GM18520 (cell line): ENCODE results near the gene GOLGB1.
"Not testable (repeated sequence)": the region's sequence is repeated elsewhere in the genome, so short reads cannot be mapped to it uniquely, and the experiment has no call there.

Source experiments
- ATAC-seq: cut with Tn5 transposase; IDR thresholded peaks from one replicate; pipeline ENCODE4 v1.9.1; 2021; ENCODE audit not compliant: unreplicated experiment

The GOLGB1 gene, protein sequence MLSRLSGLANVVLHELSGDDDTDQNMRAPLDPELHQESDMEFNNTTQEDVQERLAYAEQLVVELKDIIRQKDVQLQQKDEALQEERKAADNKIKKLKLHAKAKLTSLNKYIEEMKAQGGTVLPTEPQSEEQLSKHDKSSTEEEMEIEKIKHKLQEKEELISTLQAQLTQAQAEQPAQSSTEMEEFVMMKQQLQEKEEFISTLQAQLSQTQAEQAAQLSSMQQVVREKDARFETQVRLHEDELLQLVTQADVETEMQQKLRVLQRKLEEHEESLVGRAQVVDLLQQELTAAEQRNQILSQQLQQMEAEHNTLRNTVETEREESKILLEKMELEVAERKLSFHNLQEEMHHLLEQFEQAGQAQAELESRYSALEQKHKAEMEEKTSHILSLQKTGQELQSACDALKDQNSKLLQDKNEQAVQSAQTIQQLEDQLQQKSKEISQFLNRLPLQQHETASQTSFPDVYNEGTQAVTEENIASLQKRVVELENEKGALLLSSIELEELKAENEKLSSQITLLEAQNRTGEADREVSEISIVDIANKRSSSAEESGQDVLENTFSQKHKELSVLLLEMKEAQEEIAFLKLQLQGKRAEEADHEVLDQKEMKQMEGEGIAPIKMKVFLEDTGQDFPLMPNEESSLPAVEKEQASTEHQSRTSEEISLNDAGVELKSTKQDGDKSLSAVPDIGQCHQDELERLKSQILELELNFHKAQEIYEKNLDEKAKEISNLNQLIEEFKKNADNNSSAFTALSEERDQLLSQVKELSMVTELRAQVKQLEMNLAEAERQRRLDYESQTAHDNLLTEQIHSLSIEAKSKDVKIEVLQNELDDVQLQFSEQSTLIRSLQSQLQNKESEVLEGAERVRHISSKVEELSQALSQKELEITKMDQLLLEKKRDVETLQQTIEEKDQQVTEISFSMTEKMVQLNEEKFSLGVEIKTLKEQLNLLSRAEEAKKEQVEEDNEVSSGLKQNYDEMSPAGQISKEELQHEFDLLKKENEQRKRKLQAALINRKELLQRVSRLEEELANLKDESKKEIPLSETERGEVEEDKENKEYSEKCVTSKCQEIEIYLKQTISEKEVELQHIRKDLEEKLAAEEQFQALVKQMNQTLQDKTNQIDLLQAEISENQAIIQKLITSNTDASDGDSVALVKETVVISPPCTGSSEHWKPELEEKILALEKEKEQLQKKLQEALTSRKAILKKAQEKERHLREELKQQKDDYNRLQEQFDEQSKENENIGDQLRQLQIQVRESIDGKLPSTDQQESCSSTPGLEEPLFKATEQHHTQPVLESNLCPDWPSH (N-terminal part only)

DNA sequence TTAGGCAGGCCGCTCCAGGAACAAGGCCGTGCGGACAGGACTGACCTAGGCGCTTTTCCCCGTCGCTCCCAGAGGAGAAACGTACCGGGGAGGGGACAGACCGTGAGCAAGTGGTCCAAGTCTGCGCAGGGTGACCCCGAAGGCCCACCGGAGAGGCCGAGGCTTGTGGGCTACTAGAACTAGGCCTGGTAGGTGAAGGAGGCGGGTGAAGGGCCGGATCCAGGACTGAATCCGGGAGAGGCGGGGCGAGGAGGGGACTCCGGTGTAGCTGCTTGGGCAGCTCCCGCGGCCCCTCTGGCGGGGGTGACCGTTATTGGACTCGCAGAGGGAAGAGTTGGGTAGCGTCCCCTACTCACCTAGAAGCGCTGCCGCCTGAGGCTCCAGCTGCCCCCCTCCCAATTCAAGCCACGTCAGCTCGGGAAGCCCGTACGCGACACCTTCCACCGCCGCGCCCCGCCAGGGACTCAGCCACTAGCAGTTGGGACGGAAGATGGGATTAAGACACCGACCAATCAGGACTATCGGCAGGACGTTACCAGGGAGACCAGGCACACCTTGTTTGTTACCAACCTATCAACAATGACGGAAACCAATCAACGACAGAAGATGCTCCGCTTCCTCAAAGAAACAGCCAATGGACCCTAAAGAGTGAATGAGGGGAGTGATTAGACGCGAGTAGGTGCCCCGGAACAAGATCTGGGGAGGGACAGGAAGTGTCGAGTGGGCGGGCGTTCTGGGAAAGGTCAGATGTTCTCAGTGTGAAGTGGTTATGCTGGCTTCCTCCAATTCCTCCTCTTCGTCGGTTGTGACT is at the start of gene GOLGB1:
GOLGB1 (minus strand) TSS at position 466 of the 811 bp plus-strand sequence. CDS start 18,770 bp downstream, outside the sequence.
- ATAC-seq = peak; percentile 99

DNA sequence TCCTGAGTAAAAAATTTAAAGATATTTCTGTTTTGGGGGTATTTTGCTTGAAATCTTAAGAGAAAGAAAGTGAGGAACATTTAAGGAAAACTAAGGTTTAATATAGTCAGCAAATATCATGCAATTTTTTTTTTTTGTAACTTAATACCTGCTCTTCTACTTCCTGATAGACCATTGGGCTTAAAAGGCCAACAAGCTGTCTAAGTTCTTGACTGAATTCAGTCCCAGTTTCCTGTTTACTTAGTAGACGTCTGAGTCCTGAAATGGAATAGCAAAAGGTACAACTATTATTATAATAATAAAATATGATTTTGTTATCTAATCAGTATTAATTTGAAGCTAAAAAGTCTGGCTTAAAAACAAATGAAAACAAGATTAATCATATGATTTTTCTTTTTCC is 47.4 kb upstream of the GOLGB1 start:
- ATAC-seq = no peak

- no peak for ATAC-seq
These were observed 44.9 kb upstream of the GOLGB1 start for GRCh38 chr3:121794264-121794983.

DNA sequence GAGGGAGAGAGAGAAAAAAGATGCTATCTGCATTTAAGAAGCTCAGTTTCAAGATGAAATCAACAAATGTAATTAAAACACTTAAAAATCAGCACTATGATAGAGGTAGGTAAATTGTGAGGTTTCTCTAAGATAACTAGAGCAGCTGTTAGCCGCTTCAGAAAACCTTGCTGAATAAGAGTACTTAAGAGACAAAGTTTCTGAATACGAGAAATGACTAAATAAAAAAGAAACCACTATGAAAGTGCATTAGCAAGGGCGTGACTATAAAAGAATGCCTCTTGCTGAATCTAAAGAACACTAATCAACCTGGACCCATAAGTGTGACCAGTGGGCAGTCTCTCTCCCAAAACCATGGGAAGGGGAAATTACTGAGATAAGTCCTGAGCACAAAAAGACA is 43.5 kb upstream of the GOLGB1 start:
- no peak for ATAC-seq

GRCh38 chr3:121786485-121786884 is 36.9 kb upstream of the GOLGB1 start:
- no peak for ATAC-seq

GRCh38 chr3:121782784-121783183 is 33.2 kb upstream of the GOLGB1 start:
- not testable (repeated sequence) for ATAC-seq

GRCh38 chr3:121781611-121782010 is 32.1 kb upstream of the GOLGB1 start:
- no peak for ATAC-seq

DNA sequence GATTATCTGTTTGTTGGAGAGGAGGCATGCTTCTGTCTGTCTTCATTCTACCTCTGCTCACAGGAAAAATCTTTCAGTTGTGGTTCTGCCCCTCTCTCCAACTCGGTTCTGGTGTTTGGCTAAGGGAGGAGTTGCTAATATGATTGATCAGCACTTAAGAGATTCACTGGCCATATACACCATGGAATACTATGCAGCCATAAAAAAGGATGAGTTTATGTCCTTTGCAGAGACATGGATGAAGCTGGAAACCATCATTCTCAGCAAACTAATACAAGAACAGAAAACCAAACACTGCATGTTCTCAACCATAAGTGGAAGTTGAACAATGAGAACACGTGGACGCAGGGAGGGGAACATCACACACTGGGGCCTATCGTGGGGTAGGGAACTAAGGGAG is 25.6 kb upstream of the GOLGB1 start:
- ATAC-seq = not testable (repeated sequence)

- no peak for ATAC-seq
These were observed 19.7 kb upstream of the GOLGB1 start for GRCh38 chr3:121769246-121769645.

DNA sequence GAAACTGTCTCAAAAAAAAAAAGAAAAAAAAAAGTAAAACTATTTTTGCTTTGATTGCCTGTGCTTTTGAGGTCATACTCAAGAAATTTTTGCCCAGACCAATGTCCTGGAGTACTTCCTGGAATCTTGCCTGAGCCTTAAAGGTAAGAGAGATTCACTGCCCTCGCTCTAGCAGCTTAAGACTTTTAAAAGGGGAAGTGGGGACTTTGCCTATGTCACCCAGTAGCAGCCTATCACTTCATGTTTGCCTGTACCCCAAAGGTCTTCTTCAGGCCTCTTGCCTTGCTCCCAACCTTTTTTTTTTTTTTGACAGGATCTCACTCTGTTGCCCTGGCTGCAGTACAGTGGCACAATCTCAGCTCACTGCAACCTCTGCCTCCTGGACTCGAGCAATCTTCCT is 18.9 kb upstream of the GOLGB1 start:
- ATAC-seq = no peak

DNA sequence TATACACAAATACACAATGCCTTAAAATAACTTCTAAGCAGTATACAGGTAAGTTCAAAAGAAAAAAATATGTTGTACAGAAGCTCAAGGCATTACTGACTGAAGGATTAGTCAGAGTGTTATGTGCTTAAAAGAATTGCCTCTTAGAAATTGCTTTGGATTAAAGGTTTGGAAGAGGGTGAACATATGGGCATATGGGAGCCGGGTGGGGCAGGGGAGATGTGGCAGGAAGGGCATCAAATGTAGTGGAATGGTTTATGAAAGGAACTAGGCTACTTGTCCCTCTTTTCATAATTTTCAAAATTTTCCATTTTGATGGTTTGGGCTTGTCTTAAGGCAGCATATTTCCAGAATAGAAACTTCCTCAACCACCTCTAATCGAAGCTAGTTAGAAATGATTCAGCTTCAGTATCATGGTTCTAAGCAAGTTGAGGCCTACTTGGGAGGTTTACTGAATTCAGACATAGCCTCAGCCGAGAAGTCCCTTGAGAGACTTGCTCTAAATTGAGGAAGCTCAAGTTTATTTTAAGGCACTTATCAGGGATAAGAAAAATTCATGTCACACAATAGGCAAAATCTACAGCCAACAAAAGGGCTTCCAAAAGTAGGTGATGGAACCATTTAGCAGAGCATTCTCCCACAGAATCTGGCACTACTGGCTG is 10.1 kb upstream of the GOLGB1 start:
- no peak for ATAC-seq

DNA sequence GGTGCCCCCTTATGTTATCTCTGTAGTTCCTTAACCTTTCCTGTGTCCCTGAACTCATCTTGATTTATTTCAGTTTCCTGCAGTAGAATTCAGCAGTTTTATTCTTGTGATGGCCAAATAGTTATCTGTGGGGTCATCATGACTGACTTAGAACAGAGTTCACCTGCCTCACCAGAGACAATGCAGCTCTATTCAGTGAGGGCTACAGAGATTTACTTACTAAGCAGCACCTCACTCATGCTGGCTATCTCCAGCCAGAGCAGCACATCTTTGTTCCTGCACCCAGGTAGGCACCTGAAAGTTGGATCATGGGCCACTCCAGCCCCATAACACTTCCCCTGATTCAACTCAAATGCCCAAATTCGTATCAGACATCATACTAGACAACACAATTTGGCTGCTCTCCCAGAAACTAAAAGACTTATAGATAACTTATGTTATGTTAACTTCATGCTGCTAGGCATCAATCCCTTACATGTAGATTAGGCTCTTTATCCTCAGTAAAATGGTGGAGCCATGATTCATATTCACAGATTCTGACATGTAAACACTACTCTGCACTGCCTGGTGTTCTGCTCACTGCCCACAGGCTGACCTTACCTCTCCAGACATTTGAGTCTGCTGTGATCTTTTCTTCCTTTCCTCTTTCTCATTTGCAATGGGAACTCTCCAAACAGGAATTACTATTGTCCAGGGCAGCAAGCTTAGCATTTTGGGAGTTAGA is 9.3 kb upstream of the GOLGB1 start:
- no peak for ATAC-seq

- no peak for ATAC-seq
These were observed 8.4 kb upstream of the GOLGB1 start for GRCh38 chr3:121757812-121758545.

DNA sequence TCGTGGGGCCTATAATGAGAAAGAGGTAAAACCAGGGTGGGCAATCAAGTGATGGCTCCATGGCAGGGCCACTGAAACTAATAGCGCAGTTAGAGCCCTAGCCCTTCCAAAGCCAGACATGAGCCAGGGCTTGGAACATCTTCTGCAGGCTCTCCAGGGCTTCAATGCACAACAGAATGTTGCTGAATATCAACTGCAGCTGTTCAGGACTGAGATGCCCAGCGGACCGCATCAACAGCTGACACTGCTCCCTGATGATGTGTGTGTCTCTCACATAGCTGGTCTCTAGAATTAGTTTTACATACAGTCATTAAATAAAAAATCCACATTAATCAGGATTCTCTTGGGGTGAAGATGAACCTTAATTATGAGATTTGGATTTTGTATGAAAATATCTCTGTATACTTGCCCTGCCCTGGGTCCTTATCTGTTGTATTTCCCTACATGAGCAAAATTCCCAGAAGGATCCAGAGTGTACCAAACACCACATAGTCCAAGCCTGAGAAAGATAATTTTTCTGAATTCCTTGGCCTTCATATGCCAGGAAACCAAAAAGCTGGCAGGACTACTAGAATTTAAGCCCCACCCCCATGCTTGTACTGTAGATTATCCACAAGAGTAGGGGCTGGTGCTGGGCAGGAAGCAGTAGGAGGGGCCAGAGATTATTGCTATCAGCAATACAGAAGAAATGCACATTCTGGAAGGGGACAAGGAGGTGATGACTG is 7.7 kb upstream of the GOLGB1 start:
- no peak for ATAC-seq

GRCh38 chr3:121752772-121753171 is 3.2 kb upstream of the GOLGB1 start:
- no peak for ATAC-seq

DNA sequence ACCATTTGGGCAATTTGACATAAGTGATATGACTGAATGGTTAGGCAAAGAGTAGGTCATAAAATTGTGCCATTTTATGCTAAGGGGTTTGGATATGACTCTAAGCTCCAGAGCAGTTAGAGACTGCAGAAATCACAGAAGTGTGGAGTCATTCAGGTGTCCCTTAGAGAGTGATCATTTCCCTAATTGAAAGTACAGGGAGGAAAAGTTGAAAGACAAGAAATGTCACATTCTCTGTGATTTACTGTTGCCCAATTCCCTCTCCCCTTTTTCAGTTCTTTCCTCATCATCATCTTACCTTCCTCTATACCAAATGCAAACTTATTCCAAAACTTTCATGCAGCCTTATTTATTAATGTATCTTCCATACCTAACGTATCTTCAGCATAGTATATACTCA is 2.7 kb upstream of the GOLGB1 start:
- no peak for ATAC-seq

DNA sequence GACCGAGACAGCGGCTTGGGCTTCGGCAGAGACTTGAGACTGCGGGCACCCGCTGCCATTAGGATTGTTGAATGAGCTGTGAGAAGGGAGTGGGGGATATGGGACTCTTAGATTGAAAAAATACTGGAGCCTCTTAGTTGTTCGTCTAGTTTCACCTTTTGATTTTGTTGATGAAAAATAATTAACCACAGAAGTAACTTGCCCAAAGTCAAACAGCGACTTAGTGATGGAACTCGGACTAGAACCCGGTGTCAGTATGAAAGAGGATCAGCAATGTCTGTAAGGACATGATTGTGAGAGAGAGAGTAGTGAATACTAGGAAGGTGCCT is 510 bp upstream of the GOLGB1 start:
- ATAC-seq = no peak
